HCEC 1CT (cell line): ENCODE measurements around the gene ENG.
"Not testable (repeated sequence)": the region's sequence is repeated elsewhere in the genome, so short reads cannot be mapped to it uniquely, and the experiment has no call there.

Experiments used
- DNase-seq: peaks from one replicate; pipeline ENCODE4 v3.0.0-alpha.2; 2017

The ENG gene

GRCh38 chr9:127878001-127878651 lies 23.7 kb upstream of the ENG start:
- DNase-seq = no peak

GRCh38 chr9:127877566-127877998 lies 23.1 kb upstream of the ENG start, which contains the start of gene AK1:
TSS of gene AK1 (minus strand) at chr9:127877675. CDS start at chr9:127874617, 3,058 bp downstream.
- peak; percentile 49 for DNase-seq

DNA sequence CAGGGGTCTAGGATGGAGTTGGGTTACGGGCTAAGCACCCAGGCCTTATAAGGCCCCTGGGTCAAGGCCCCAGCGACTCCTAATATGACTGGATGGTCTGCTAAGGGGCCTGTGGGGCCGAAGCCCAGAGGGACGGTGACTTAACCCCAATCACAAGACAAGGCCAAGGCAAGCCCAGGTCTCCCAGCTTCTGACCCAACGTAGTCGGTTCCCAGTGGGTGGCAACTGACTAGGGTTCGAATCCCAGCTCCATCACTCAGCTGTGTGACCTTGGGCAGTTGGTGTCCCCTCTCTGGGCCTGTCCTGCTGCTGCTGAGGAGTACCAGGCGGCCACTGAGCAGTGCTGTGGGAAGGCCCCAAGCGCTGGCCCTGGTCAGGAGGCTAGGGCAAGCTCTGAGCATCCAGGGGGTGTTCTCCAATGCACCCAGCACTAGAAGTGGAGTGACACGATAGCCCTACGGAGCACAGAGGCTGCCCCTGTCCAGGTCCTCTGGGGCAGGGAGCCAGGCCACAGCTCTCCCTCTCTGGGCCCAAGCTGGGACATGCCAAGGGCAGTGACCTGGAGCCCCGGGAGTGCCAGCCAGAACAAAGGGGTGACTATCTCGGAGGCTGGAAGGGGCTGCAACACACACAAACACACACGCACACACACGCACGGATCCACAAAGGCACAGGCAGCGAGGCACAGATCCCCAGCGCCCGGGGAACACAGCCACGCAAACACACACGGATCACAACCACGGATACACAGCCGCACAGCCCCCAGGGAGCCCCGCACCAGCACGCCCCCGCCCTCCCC lies 22.5 kb upstream of the ENG start:
- DNase-seq = no peak

GRCh38 chr9:127876026-127876763 lies 21.7 kb upstream of the ENG start:
- DNase-seq = no peak

GRCh38 chr9:127875306-127875966 lies 21.0 kb upstream of the ENG start:
- DNase-seq = no peak

DNA sequence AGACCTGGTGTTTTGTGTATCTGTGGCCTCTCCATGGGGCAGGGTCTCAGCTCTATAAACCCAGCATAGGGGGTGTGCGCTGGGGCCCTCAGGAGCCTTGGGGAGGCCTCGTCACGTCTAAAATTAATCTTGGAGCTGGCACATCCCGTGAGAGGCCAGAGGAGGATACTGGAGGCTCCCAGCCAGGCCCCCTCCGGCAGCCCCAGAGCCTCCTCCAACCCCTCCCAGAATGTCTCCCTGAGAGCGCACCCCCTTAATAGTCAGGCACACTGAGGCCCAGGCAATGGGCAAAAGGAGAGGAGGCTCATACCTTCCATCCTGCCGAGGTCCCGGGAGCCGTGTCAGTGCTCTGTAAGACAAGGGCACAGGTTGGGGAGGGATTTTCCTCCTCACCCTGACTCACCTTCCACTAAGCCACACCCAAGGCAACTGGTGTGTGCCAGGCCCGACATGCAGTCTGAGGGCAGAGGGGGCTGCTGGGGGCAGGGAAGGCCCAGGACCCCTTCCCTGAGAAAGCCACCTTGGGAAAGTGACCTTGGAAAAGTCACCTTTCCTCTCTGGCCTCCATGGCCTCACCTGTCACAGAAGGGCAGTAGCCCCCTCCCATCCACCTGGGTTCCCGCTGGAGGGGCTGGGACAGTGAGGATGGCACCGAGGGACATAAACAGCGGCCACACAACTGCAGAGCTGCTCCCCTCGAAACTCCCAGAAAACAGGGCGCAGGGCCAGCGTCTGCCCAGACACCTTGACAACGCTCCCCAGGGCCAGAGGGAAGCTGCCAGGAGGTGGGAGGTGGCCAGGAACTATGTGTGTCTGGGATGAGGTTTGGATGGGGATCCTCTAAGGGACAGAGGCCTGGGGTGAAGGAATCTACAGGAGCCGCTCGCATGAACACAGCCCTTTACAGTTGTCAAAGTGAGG lies 20.1 kb upstream of the ENG start:
- no peak for DNase-seq

- no peak for DNase-seq
These were observed 19.4 kb upstream of the ENG start for GRCh38 chr9:127873886-127874285.

- DNase-seq = no peak
These were observed 18.8 kb upstream of the ENG start for GRCh38 chr9:127873223-127873691.

GRCh38 chr9:127872369-127873222 lies 18.1 kb upstream of the ENG start:
- DNase-seq = no peak

GRCh38 chr9:127871531-127871930 lies 17.1 kb upstream of the ENG start:
- DNase-seq = no peak

- no peak for DNase-seq
These were observed 16.4 kb upstream of the ENG start for GRCh38 chr9:127870887-127871286.

GRCh38 chr9:127870153-127870491 lies 15.7 kb upstream of the ENG start:
- DNase-seq = not testable (repeated sequence)

DNA sequence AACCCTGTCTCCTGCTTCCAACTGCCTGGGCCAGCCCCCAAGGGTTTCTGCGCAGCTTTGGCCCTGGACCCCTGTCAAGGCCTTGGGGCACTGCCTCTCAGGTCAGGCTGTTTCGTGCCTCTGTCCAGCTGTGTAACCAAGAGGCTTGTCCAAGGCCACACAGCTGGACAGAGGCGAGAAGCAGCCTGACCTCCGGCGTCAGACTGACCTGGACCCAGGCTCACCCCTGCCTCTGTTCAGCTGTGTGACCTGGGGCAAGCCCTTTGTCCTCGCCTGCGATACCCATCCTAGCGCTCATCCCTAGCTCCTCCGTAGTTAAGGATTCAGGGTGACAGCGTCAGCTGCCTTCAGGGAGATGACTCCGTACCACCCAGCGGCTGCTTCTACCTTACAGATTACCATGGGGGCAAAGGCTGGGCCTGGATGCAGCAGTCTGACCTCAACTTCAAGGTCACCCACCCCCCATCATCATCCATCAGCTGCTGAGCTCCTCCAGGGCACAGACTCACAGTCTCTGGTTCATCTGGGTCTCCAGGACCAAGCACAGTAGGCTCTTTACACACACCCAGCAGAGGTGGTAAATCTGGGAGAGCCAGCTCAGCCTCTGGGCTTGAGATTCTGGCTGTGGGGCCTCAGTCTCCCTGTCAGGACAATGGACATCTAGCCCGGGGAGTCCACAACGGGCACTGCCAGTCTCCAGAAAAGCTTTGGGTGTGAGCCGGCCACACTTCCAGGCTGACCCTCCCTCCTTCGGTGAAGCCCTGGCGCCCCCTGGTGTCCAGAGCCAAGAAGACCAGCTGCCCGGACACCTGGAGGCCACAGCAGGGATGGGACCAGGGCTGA lies 15.1 kb upstream of the ENG start:
- peak; percentile 75 for DNase-seq

GRCh38 chr9:127868278-127868902 lies 13.9 kb upstream of the ENG start:
- DNase-seq = no peak

GRCh38 chr9:127867356-127868277 lies 13.2 kb upstream of the ENG start:
- no peak for DNase-seq

DNA sequence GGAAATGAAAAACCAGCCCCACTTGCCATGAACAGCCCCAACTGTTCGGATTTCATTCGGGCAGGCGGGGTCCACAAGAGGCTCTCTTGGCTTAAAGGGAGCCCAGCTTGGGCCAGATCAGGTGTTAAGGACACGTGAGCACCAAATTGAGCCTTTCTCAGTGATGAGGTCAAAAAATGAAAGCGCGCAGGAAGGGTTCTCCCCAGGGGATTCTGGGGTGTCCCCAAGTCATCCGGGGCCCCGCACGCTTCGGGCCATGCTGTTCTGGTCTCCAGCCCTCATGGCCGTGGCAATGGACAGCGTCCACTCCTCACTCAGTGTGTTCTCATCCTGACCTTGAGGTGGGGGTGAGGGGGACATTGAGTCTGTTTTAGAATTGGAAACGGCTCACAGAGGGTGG lies 12.1 kb upstream of the ENG start:
- no peak for DNase-seq

DNA sequence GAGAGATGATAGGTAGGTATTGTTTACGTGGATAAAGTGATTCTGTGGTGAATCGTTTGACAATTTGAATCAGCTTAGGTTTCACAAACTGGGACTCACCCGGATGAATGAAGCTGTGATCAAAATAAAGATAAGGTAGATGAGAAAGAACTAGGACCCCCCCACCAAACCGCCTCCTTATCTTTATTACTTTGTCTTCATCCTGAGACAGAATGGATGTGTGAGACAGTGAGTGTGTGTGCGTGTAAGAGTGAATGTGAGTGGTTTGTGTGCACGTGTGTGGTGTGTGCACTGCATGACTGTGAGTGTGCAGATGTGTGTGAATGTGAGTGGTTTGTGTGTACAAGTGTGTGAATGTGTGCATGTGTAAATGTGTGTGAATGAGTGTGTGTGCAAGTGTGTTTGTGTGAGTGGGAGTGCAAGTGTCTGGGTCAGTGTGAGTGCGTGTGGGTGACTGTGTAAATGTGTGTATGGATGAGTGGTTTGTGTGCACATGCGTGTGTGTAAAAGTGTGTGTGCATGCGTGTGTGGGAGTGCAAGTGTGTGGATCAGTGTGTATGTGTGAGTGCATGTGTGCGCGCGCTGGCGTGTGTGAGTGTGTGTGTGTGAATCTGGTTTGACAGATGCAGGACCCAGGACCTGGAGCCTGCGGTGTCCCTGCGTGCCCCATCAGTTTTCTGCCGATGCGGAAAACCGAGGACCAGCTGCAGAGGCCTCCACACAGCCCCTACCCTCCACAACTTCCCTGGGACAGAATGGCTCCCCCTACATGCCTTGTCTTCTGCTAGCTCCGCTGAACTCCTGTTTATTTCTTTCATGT lies 11.4 kb upstream of the ENG start:
- DNase-seq = no peak
